GM04503 (cell line): ENCODE results near the gene PARVB.

Experiments used
- DNase-seq: peaks from one replicate; pipeline ENCODE4 v3.0.0-alpha.2; 2012; ENCODE audit warnings: low read depth

Gene PARVB

DNA sequence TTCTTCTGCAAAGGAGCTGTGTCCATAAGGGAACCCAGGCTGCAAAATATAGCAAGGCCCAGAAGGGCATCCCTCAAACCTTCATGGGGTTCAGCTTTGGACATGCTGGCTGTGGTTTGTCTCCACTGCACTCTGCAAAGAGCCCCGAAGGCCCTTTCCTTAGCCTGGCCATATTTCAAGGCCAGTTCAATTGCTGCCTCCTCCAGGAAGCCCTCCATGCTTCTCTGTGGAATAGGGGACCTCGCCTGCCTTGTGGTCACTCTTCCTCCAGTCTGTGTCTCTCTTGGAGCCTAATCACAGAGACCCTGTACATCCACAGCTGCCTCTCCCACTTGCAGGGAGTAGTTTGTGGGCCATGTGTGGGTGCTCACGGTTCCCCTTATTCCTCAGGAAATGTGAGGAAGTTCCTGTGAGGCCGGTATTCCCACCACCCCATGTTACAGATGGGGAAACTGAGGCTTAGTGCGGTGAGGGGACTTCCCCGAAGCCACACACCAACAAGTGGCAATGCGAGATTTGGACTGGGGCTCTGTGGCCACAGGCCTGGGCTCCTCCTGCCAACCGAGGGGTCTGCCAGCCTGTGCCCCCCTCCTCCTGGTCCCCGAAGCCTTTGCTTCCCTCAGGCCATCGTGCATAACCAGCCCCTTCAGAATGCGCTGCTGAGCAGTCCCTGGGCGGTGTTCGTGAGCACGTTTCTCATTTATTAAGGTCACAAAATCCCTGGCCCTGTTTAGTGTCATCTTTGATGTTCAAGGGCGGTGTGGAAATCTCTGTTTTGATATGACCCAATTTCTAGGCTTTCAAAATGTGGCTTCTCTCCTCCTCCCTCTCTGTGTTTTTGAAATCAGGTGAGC is 65.8 kb downstream of the PARVB start:
- no peak for DNase-seq

DNA sequence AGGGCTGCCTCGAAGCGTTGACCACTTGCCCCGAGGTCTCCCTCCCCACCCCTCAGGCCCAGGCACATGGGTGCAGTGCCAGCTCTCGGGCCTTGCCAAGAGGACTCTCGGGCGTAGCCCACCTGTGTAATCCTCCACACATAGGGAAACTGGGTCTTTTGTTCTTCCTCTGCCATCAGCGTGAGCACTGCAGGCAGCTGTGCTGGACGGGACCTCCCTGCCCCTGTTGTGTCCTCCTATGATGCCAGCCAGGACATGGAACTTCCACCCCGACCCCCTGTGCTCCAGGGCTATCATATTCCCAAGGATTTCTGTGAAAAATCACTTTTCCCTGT is 66.4 kb downstream of the PARVB start:
- DNase-seq, result no peak

DNA sequence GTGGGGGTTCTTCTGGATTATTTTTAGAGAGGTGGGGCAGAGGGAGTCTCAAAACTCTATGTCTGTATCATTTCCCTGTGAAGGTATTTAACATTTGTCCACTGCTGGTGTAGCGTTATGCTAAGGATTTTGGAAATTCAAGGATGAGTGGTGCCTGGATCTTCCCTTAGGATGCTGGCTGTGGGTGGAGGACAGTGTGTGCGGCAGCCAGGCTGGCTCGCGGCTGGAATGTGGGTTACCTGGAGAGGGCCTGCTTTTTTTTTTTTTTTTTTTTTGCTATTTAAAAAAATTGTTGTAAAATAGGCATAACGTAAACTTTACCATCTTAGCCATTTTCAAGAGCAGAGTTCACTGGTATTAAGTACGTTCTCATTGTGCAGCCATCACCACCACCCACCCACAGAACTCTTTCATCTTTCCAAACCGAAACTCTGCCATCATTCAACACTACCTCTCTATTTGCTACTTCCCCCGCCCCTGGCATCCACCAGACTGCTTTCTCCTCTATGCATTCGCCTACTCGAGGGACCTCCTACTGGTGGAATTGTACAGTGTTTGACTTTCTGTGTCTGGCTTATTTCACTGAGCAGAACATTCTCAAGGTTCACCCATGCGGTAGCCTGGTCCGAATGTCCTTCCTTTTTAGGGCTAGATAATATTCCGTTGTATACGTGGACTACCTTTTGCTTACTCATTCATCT is 67.1 kb downstream of the PARVB start:
- no peak for DNase-seq

DNA sequence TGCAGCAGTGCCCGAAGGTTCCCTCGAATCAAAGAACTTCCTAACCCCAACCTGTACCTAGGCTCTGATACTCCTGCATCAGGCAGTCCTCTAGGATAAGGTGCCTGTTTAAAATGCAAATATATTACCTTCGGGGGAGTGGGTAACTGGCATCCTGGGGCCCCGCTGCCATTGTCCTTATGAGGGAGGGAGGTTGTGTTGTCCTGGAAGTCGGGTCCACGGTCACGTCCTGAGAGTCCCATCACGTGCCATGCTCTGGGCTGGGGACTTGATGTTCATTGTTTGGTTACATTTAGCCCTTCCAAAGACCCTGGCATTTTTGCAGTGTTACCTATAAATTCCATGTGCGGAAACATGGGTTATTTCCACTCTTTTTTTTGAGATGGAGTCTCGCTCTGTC is 67.6 kb downstream of the PARVB start:
- DNase-seq, result no peak

DNA sequence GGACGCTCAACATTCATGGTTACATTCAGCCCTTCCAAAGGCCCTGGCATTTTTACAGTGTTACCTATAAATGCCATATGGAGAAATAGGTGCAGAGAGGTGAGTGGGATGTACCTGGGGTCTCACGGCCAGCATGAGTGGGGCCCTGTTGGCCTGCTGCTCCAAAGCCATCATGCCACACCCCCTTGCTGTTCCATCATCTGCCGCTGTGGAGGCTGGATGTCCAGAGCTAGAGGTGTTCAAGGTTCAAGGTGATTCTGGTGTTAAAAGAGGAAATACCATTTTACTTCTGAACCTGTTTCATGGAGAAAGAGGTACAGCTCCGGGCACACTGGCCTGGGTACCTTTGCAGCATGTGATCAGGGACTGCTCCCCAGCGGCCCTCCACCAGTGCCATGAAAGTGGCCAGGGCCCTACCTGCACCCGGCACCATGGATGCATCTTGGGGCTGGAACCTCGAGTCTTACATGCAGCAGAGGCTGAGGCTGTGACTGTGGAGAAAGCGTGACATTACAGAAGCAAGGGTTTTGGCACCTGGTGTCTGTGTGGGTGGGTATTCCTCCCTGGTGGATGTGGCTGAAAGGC is 68.6 kb downstream of the PARVB start:
- no peak for DNase-seq

DNA sequence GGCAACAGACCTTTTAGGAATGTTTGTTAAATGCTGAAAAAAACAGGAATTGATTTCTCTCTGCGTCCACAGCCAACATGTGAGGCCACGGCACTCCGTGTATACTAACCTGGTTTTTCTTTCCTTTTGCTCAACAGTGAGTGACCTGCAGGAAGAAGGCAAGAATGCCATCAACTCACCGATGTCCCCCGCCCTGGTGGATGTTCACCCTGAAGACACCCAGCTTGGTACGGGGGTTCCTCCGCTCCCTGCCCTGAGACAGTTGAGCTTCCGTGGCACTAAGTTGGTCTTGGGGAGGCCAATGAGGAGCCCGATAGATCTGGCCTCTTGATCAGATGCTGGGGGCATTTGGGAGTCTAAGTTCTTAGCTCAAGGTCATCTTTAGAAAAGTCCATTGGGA is 69.7 kb downstream of the PARVB start:
- DNase-seq, result no peak

DNA sequence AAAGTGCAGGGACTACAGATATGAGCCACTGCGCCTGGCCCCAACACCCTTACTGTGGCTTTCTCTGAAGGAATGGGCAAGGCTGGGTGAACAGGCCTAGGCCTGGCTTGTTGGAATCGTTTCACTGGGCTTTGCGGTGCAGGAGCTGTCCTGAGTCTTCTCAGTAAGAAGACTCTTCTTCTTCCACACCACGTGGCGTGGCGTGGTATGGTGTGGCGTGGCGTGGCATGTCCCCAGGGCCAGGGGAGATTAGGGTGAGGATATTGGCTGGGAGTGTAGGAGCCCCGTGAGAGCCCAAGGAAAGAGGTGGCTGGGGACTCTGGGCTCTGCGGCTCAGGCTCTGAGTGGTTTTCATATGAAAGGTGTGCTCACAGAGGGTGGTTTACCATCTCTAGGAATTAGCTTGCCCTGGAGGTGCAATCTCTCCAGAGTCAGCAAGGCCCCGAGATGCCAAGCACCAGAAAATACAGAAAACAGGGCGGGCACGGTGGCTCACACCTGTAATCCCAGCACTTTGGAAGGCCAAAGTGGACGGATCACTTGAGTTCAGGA is 70.7 kb downstream of the PARVB start:
- DNase-seq, result no peak

DNA sequence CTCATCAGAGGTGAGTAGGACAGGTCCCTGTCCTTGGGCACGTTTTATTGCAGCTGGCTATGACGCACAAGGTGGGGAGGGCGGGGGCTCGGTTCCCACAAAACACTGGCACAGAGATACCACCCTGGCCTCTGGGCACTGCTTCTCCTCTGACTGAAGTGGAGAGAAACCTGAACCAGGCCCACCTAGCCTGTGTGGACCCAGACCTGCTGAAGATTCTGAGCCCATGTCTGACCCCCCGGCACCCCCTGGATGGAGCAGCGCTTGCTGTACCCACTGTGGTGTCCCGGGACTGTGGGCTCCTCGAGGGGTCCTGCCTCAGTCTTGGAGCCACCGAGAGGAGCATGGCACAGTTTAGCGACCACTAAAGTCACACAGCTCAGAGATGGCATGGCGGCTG is 72.6 kb downstream of the PARVB start:
- DNase-seq, result no peak

DNA sequence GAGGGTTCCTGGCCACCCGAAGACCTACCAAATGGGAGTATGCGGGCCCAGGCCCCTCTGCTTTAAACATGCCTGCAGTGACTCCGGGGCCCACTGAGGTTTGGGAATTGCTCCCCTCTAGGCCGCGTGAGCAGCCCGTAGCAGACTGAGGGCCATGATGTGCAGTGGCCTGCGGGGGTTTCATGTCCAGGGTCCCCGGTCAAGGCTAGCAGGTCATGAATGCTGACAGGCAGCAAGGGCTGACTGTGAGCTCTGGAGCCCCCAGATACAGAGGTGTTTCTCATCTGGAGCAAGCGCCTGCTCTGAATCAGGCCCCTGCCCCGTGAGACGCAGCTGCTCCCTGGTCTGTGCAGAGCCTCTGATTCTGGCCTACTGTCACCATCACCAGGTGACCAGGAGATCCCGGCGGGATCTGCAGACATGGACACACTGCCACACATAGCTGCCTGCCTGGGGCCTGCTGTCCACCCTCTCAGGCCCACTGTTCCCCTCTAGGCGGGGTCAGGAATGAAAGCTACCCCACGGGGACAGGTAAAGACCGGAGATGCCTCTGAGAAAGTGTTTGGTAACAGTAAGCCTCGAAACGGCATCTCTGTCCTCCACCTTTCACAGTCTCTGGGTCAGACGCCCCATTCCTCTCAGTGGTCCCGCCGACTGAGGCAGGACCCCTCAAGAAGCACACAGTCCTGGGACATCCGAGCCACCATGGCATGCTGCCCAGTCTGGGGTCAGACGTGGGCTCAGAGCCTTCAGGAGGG is 73.3 kb downstream of the PARVB start:
- DNase-seq, result no peak

DNA sequence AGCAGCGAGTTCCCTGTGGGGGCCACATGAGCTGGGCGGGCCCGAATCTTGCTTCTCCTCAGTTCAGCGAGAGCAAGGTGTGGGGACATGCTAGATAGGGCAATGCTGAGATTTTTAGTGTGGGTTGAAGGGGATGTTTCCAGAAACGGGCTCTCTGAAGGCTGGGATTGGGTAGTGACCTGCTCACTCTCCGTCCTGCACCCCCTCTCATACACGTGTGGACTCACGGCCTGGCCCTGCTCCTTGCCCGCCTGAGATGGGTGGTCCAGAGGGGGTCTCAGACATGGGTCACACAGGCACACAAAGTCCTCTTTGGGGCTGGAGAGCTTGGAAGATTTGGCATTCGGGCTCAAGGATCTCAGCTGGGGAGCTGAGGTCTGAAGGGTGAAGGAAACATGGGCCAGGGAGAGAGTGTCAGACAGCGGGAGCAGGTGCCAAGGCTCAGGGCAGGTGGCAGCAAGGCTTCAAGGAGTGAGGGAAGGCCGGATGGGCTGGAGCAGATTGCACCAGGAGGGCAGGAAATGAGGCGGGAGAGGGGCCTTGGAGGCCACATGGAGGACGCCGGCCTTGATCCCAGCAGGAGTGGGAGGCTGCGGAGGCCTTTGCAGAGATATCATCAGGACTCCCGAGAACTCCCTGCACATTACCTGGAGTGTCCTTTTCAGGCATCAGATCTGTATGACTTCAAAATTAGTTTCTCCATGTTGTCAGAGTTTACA is 74.1 kb downstream of the PARVB start:
- DNase-seq, result no peak

DNA sequence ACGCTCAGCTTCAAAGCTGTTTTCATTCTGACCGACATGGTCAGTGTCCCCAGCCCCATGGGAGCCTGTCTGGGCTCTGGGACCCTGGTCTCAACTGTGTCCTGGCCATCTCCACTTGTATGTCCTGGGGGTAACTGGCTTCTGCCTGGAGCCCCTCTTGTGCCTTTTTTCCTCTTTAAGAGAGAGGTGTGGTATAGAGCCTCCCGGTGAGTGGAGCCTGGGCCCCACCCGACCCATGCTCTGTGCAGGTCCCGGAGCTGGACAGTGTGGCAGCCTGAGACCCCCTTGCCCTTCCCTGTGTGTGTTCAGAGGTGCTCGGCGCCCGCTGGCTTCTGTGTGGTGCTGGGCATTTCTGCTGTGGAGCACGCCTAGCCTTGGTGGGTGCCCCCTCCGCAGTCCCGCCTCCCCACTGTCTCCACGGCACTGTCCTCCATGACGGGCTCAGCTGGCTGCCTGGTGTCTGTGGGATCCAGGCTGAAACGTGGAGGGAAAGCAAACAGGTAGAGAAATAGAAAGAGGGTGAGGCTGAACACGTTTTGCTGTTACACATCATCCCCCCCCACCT is 74.9 kb downstream of the PARVB start:
- DNase-seq, result no peak

DNA sequence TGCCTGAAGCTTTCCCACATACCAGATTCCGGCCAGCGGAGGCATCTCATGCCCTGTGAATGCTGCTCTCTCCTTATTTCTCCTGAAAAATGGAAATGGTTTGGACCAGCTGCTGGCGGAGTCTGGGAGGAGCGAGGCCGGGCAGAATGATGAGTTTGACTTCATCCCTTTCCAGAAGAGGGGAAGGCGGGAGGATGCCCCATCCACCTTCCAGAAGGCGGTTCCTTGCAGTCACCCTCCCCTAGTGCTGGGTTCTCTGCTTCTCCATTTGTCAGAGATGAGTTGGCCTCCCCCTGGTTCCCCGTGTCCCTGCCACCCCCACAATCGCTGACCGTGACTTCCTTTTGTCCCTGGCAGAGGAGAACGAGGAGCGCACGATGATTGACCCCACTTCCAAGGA is 75.6 kb downstream of the PARVB start:
- DNase-seq, result no peak

DNA sequence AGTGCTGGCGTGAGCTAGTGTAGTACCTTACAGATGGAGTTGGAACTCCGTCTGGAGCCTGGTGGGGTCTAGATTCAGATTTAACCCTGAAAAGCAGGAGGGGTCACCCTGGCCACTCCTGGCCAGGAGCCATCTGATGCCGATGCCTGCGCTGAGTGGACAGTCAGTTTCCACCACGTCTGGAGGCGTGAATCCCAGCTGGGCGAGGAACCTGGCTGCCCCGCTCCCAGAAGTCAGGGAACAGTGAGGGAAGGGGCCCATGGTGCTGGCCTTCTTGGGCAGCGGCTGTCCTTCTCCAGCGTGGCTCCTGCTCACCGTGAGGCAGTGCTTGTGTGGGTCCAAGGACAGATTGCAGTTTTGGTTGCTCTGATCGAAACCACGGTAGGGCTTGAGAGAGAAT is 76.3 kb downstream of the PARVB start:
- no peak for DNase-seq

DNA sequence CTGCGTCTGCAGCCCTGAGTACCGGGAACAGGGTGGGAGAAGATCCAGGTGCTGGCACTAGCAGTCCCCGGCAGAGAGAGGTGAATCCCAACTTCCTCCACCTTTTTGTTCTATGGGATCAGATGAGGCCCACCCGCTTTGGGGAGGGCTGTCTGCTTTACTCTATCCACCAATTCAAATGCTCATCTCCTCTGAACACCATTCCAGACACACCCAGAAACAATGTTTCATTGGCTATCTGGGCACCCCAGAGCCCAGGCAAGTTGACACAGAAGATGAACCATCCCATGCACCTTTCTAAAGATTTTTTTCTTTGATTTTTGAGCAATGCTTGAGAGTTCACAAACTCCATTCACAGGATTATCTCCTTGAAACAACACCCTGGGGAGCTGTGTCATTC is 78.0 kb downstream of the PARVB start:
- DNase-seq, result no peak

DNA sequence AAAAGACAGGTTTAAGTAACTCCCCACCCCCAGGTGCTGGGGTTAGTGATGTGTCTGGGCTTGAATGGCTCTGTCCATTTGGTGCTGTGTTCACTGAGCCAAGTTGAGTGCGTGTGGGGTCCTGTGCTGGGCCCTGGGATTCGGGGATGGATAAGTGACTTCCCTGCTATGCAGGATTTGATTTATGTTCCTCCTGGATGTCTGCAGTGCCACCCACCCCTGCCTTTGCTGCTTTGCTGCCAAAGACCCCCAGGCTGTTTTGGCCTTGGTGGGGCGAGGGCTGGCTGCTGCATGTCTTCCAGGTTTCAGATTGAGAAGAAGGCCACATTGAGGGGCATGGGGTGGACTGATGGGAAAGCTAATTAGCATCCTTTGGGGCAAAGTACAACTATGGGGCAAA is 78.8 kb downstream of the PARVB start:
- DNase-seq, result no peak

DNA sequence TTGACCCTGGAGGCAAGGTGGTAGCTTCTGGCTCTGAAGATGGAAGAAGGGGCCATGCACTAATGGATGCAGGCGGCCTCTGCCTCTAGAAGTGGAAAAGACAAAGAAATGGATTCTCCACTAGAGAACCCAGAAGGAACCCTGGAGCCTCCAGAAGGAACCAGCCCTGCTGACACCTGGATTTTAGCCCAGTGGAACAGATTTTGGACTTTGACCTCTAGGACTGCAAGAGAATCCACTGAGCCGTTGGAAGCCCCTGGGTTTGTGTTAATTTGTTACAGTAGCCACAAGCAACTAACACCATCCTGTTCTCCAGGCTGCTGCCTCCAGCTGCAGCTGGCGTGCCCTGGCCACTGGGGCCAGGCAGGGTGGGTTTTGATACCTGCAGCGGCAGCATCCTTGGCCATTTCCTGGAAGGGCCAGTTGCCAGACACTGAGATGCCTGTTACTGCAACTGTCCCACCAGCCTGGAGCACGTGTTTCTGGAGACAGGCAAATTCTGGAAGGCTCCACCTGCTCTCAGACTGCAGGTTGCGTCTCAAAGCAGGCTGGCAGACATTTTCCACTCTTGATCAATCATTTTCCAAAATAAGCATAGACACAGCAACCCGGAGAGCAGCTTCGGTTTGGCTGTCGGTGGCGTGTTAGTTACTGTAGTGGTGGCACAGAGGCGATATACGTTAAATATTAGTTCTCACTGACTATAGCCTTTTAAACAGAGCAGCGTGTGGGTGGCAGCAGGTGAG is 79.8 kb downstream of the PARVB start:
- DNase-seq, result no peak

DNA sequence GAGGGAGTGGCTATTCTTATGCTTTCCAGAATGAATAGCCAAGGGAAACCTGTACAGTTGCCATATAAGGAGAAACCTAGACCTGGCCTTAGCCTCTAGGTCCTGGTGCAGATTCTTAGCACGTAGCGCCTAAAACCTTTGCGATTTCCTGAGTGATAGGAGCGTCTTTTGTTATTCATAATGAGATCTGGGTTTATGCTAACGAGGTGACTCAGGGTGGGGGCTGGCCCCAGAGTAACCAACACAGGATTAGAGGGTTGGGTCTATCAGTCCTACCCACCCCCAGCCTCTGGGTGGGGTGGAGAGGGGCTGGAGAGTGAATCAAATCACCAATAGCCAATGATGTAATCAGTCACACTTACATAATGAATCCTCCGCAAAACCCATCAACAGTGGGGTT is 83.2 kb downstream of the PARVB start:
- no peak for DNase-seq

DNA sequence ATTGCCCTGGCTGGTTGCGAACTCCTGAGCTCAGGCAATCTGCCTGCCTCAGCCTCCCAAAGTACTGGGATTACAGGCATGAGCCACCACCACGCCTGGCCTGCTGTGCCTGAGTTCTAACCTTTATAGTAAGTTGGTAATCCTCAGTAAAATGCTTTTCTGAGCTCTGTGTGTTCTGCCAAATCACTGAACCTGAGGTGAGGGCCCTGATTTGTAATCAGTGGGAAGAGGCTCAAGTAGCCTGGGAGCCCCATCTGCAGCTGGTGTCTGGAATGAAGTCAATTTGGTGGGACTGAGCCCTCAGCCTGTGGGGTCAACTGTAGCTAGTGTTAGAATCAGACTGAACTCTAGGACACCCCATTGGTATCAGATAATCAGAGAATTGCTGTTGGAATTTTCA is 84.0 kb downstream of the PARVB start:
- DNase-seq, result no peak

DNA sequence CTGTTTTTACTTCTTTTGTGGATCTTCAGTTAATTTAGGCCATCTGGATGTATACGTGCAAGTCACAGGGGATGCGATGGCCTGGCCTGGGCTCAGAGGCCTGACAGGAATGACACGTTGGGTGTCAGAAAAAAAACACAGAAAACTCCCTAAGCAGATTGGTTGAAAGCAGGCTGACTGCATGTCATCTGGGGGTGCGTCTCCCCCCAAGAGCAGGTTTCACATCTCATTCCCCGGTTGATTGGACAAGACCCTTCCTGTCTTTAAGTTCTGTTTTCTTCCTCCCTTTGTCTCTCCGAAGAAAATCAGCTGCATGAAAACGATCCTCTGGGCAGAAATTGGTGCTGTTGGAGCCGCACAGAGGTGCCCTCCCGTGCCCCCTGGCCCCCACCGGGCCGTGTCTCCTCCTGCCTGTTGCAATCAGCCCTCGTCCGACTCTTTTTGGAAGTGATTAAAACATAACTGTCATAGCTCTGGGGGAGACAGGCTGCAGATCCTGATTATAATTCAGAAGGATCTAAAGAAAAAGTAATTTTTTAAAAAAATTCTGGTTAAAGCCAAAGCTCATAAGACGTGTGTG is 84.8 kb downstream of the PARVB start:
- DNase-seq, result no peak

DNA sequence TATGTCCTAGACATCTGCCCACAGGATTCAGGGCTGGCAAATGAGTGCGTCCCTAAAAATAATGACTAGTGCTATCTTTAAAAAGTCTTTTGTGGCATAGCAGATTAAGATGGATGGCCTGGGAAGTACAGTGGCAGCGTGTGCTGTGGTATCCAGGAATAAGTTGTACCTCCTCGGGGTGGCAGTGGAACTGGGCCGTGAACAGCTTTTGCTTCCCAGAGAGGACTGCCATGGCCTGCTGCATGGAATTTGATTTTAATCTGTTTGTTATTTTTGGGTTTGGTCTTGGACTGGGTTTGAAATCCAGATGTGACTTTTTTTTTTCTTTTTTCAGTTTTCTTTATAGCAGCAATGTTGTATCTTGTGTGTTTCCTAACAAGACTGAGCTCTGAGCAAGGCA is 85.3 kb downstream of the PARVB start:
- no peak for DNase-seq
